Measurements from ENCODE around the gene NAA20. TPM values are rescaled to one million over a fixed set of nuclear protein-coding genes. Genes with fewer than 3 reads are reported as not detected.

NAA20 gene
- 38.2 and 46.5 TPM in 2 replicates for total RNA-seq

DNA sequence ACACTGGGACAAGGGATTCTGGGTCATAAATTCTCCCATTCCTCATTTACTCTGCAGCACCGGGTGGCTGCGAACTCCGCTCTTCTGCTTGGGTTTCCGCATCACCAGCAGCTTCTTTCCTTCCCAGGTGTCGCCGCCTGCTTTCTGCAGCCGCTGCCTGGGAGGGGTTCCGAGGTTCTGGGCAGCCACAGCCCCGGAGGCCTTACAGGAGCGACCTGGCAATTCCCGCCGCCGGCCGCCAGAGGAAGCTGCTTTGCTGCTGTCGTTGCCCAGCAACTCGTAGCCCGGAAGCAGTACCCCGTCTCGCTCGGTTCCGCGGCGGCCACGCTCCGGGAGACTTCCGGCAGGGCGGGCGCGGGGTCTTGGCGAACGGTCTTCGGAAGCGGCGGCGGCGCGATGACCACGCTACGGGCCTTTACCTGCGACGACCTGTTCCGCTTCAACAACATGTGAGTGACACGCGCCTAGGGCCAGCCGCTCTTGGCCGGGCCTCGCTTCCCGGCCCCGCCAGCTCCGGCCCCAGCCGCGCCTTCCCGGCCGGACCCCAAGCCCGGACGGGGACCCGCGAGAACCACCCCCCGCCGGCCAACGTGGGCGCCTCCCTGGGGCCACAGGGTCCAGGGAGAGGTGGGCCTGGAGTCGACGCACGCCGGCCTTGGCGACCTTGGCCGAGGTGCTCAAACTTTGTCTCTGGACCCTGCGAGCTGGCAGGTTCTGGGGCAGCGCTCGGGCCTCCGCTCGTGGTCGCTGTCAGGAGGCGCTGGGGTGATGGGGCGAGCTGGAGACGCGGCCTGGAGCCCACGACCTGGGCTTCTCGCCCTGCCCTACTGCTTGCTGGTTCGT is at the start of gene NAA20:
Gene NAA20 (plus strand): TSS at position 362 of the 843 bp plus-strand sequence. CDS start 35 bp downstream, at position 397.
- DNase-seq (ENCODE audit: low read depth in 2 of 2): peak; percentile 79 to 93

DNA sequence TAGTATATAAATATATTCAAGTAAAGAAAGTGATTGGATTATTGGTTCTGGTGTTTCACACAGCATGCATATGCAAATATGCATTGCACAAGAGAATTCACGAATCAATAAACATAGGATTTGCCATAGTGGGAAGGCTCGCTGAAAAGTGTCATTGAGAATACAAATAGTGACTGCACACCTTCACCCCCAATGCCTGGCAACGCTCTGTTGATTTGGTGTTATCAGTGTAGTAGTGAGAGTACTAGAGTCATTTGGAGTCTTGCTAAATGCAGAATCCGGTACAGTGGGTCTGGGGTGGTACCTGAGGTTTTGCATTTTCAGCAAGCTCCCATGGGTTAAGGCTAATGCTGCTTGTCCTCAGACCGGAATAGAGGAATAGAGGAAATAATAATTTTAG is 49.7 kb upstream of the NAA20 start:
- no peak for DNase-seq (ENCODE audit: low read depth in 2 of 2)

DNA sequence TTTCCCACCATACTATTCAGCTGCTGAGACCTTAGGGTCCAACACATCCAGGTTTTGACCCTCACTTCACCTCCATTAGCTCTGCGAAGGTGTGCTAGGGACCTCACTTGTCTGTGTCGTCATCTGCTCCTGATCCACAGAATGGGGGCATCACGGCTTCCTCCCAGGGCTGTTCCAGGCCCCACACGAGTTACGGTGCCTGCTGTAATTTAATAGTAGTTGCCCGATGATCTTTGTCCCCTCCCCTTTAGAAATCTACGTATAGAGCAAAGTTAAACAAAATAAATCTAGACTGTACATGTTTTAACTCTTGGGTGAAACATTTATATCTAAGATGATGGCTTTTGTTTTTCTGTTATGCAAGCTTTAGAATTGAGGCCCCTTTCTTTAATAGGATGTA is 49.1 kb upstream of the NAA20 start:
- DNase-seq (ENCODE audit: low read depth in 2 of 2): no peak

DNA sequence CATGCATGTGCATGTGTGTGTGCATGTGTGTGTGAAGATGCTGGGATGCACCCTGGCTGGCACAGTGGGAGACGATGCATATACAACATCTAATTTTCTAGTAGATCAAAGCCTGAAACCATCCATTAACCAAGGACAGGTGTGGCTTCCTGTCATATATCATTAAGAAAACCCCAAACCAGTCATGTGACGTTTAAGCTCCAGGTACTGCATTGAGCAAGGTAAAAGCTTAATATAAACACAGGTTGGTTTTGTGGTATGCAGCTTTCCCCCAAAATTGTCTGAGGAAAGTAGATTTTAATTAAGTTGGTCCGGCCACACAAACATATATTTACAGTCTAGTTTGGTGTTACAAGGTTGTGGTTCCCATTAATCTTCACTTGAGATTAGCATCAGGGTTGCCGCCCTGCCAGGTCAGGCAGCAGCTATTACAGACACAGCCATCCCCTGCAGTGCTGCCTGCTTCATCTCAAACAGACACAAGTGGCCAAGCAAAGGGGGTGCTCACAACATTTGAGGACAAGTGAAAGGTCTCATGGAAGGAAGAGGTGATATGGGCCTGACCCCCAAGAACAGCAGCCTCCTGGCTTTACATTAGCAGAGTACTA is 48.6 kb upstream of the NAA20 start:
- no peak for DNase-seq (ENCODE audit: low read depth in 2 of 2)

DNA sequence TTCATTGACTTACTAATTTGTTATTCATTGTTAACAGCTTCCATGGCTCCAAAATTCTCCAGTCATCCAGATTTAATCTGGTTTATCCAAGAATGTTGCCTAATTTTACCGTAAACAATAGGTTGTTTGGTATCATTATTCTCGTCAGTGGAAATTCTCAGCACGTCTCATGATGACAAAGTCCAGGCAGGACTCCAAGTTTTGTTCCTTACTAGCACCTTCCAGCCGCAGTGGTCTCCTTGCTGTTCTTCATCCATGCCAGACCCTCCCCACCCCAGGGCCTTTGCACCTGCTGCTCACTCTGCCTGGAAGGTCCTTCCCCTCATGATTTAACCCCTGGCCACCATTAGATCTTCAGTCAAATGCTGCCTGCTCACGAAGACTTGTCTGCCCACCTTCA is 48.1 kb upstream of the NAA20 start:
- no peak for DNase-seq (ENCODE audit: low read depth in 2 of 2)

GRCh38 chr20:19969507-19970255 is 47.5 kb upstream of the NAA20 start:
- no peak for DNase-seq (ENCODE audit: low read depth in 2 of 2)

DNA sequence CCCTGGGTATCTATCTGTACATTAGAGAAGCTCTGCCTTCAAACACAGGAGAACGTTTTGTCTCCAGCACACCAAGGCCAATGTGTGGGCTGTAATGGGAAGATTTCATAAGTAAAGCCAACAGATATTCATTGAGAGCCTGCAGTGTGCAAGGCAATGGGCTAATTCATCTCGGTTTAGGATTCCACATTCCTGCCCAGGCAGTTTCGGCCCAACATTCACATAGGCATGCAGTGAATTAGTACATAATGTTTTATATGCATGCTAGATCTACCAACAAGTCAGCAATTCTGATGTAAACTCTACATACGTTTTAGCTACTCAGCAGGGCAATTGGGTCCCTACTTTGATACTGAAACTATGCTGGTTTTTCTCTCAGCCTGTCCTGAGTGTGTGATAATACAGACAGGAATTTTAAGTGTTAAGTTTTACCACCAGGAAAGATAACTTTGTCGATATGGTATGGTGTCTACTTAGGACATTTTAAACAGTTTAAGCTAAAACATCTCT is 46.9 kb upstream of the NAA20 start:
- DNase-seq (ENCODE audit: low read depth in 2 of 2): no peak

DNA sequence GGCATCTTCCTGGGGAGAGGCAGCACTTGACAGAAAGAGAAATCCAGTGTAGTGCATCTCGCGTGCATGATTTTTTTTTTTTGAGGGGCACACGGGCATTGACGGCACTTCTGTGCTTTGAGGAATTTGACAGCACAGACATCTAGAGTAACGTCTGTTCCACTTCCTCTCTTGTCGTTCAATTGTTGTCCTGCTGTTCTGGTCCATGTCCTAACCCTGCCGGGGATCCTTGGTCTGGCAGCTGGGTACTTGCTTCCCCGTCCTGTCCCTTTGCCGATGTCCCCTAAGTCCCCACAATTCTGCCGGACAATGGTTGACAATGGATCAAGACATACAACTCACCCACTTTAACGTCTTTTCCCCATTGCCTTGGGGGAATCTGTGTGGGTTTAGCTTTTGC is 46.0 kb upstream of the NAA20 start:
- no peak for DNase-seq (ENCODE audit: low read depth in 2 of 2)

GRCh38 chr20:19973961-19974629 is 43.1 kb upstream of the NAA20 start:
- peak in 1 of 2 donors; percentile 33 for DNase-seq (ENCODE audit: low read depth in 2 of 2)

GRCh38 chr20:19974630-19975435 is 42.3 kb upstream of the NAA20 start:
- DNase-seq (ENCODE audit: low read depth in 2 of 2): peak in 1 of 2 donors; percentile 63

GRCh38 chr20:19975436-19975799 is 41.7 kb upstream of the NAA20 start:
- no peak for DNase-seq (ENCODE audit: low read depth in 2 of 2)

GRCh38 chr20:19975901-19976300 is 41.3 kb upstream of the NAA20 start:
- DNase-seq (ENCODE audit: low read depth in 2 of 2): no peak

GRCh38 chr20:19976595-19977372 is 40.4 kb upstream of the NAA20 start:
- DNase-seq (ENCODE audit: low read depth in 2 of 2): peak in 1 of 2 donors; percentile 33

DNA sequence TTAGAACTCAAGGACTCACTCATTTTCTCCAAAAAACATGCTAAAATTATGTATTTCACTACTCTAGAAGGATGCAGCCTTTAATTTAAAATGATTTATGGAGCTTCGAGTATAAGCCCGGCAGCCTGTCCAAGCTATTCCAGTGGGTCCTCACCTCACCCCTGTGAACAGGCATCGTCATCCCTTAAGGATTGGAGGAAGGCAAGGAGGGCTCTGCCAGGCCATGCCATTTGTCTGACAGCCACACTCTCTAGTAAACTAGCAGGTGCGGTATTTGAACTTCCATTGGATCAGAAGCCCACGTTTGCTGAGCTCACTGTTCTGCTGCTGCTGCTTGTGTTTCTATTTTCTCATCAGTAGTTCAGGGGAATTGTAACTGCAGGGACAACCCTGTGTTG is 39.8 kb upstream of the NAA20 start:
- no peak for DNase-seq (ENCODE audit: low read depth in 2 of 2)

DNA sequence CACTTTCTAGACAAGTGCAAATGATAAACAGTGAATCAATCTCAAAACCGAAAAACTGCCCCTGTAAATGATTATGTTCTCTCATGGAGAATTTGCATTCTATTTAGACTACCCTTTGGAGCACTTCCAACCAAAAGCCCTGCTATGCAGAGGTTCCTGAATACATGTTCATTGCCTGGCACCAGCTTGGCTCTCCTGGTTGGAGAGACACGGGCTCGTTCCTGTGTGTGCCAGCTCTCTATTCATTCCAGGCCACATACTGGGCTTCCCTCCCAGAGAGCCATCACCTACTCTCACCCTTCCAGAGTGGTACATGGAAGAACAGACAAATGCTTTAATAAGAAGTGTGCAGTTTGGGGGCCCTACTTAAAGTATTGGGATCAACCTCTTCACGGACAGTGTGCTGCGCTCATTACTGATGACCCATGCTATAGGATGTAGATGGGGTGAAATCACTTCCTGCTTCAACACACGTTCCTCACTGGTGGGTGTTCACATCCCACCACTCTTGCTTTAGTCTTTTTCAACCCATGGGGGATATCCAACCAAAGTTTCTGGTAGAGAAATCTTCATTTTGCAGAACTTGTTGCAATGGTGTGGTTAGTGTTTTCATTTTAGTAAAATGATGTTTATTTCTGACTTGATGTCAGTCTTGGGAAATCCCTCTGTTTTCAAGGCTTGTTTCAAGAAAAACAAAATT is 38.5 kb upstream of the NAA20 start:
- DNase-seq (ENCODE audit: low read depth in 2 of 2): no peak

DNA sequence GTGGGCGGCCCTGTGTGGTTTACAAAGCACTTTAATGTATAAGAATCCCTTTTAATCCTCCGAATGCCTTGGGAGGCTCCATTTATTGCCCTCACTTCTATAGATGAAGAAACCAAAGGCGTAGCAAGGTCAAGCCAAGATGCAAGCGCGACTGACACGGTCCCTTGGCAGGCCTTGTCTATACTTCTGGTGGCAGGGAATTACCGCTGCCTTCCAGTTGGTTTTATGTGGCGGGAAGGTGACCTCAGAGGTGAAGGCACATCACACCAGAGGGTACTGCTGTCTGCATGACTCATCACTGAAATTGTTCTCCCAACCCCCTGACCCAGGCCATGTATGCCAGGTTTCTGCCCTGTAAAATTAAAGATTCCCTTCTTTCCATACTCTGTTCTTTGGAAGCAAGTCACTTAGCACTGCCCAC is 36.1 kb upstream of the NAA20 start:
- DNase-seq (ENCODE audit: low read depth in 2 of 2): peak; percentile 11 to 59

DNA sequence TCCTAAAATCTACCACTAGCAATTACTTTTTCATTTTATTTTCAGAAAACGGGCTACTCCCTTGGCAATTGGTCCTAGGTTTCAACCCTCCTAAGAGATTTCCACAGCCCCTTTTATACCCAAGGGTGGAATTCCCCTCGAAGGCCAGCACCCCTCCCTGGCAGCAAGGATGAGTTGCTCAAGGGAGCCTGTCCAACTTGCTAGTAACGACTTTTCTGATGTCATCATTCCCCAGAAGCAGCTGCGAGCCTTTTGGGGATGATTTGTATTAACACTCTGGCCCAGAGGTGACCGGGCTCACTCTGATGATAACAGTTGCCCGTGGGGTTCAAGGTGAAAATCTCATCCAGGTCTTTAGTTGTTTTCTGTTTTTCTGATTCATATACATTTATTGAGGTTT is 30.7 kb upstream of the NAA20 start:
- no peak for DNase-seq (ENCODE audit: low read depth in 2 of 2)

DNA sequence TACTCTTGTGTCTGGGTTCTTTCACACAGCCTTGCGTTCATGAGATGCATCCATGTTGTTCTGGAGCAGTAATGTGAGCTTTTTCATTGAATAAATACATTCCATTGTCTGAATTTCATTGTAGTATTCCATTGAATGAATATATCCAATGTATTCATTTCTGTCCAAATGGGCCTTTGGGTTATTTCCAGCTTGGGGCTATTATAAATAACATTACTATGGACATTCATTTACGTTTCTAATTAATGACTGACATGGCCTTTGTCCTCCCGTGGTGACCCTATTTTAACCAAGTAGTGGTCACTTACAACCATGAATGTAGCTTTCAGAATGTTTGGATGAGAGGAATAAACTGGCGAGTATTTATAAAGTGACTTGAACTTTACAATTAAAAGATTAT is 30.1 kb upstream of the NAA20 start:
- DNase-seq (ENCODE audit: low read depth in 2 of 2): no peak

DNA sequence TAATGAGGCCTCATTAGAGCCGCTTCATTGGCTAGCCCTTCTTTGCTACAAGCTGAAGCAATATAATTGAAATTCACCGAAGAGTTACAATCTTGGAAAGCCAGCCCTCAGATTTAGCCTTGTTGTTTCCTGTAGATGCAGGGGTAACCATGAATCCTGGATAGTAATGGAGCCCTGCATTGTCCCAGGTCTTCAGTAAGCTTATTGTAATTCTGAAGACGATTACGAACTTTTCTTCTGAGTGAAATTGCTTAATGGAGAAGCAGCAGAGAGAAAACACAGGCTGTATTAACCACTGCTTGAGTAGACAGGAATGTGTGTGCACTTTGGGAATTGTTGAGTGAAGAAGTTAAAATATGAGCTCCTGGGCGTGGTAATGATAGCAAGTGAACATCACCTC is 26.3 kb upstream of the NAA20 start:
- no peak for DNase-seq (ENCODE audit: low read depth in 2 of 2)
